ENCODE results near the gene RAP1A. TPM values are rescaled to one million over a fixed set of nuclear protein-coding genes. Genes with fewer than 3 reads are reported as not detected.

Gene RAP1A
- total and polyA plus RNA-seq, 5 donors from 2014 or later, result 72.8 to 143 (median 83.1) TPM

- Histone ChIP-seq H3K27me3 (ENCODE audit: control insufficient read depth, insufficient read depth, low read length) (no peaks in the 10 kb centered on the region), H3K4me1 (ENCODE audit: control insufficient read depth, insufficient read depth, low read length, poor library complexity, severe bottlenecking) (peaks cover 71% of the 10 kb centered on the region), H3K9me3 (ENCODE audit: control insufficient read depth in 2 of 2, low read length in 2 of 2) (no peaks in the 10 kb centered on the region), H3K36me3 (ENCODE audit: control insufficient read depth, insufficient read depth, low read length) (peaks cover 13% of the 10 kb centered on the region), H3K27ac (ENCODE audit: insufficient read depth, low read length, poor library complexity, severe bottlenecking) (peak overlapping the region; percentile 19), H3K4me3 (ENCODE audit: low read depth, low read length) (no peak overlapping the region)
- peak; percentile 11 to 36 (median 33) for DNase-seq
- peak overlapping the region in 3 of 4 donors; percentile 36 to 59 (median 52) for H3K4me3 Mint-ChIP-seq
- H3K36me3 Mint-ChIP-seq, result peaks cover 9% of the 10 kb centered on the region
- no peaks in the 10 kb centered on the region for H3K27me3 Mint-ChIP-seq
- no peaks in the 10 kb centered on the region for H3K9me3 Mint-ChIP-seq
- ATAC-seq (ENCODE audit: low read depth in 2 of 2), result no peak
- peaks cover 33 to 60% (median 40%) of the 10 kb centered on the region in 4 donors for H3K4me1 Mint-ChIP-seq
- H3K27ac Mint-ChIP-seq, result peak overlapping the region; percentile 2 to 50 (median 4)
Observed at GRCh38 chr1:111656086-111657017, 36.8 kb downstream of the RAP1A start.

GRCh38 chr1:111658622-111659021 lies 39.0 kb downstream of the RAP1A start:
- DNase-seq, result no peak
- H3K4me3 ChIP-seq (ENCODE audit: low read depth, low read length), result peak overlapping the region; percentile 27
- H3K27me3 ChIP-seq (ENCODE audit: control insufficient read depth, insufficient read depth, low read length), result no peaks in the 10 kb centered on the region
- H3K27ac ChIP-seq (ENCODE audit: insufficient read depth, low read length, poor library complexity, severe bottlenecking), result no peak overlapping the region
- no peak for ATAC-seq (ENCODE audit: low read depth in 2 of 2)
- H3K27ac Mint-ChIP-seq, result peak overlapping the region in 2 of 3 donors; percentile 32 to 54
- peaks cover 9% of the 10 kb centered on the region for H3K36me3 ChIP-seq (ENCODE audit: control insufficient read depth, insufficient read depth, low read length)
- no peaks in the 10 kb centered on the region for H3K27me3 Mint-ChIP-seq
- peak overlapping the region in 1 of 4 donors; percentile 22 for H3K4me3 Mint-ChIP-seq
- peaks cover 14% of the 10 kb centered on the region for H3K36me3 Mint-ChIP-seq
- H3K4me1 ChIP-seq (ENCODE audit: control insufficient read depth, insufficient read depth, low read length, poor library complexity, severe bottlenecking), result peaks cover 77% of the 10 kb centered on the region
- H3K9me3 ChIP-seq (ENCODE audit: control insufficient read depth in 2 of 2, low read length in 2 of 2), result no peaks in the 10 kb centered on the region
- H3K4me1 Mint-ChIP-seq, result peaks cover 38 to 62% (median 47%) of the 10 kb centered on the region in 4 donors
- H3K9me3 Mint-ChIP-seq, result no peaks in the 10 kb centered on the region

- peaks cover 42 to 62% (median 48%) of the 10 kb centered on the region in 4 donors for H3K4me1 Mint-ChIP-seq
- H3K27me3 ChIP-seq (ENCODE audit: control insufficient read depth, insufficient read depth, low read length), result no peaks in the 10 kb centered on the region
- peak overlapping the region; percentile 71 for H3K4me3 ChIP-seq (ENCODE audit: low read depth, low read length)
- no peak overlapping the region for H3K27ac Mint-ChIP-seq
- H3K9me3 Mint-ChIP-seq, result no peaks in the 10 kb centered on the region
- H3K36me3 ChIP-seq (ENCODE audit: control insufficient read depth, insufficient read depth, low read length), result peaks cover 9% of the 10 kb centered on the region
- ATAC-seq (ENCODE audit: low read depth in 2 of 2) (peak in 1 of 2 donors; percentile 37), DNase-seq (peak in 1 of 3 donors; percentile 54)
- no peaks in the 10 kb centered on the region for H3K9me3 ChIP-seq (ENCODE audit: control insufficient read depth in 2 of 2, low read length in 2 of 2)
- H3K27ac ChIP-seq (ENCODE audit: insufficient read depth, low read length, poor library complexity, severe bottlenecking), result peak overlapping the region; percentile 44
- no peak overlapping the region for H3K4me3 Mint-ChIP-seq
- H3K4me1 ChIP-seq (ENCODE audit: control insufficient read depth, insufficient read depth, low read length, poor library complexity, severe bottlenecking), result peaks cover 73% of the 10 kb centered on the region
- peaks cover 12% of the 10 kb centered on the region for H3K36me3 Mint-ChIP-seq
- no peaks in the 10 kb centered on the region for H3K27me3 Mint-ChIP-seq
Observed at GRCh38 chr1:111660204-111661150, 40.9 kb downstream of the RAP1A start.

- DNase-seq (no peak), ATAC-seq (ENCODE audit: low read depth in 2 of 2) (no peak)
- H3K27ac Mint-ChIP-seq, result peak overlapping the region; percentile 77 to 83 (median 83)
- Histone ChIP-seq H3K4me3 (ENCODE audit: low read depth, low read length) (peak overlapping the region; percentile 37), H3K27me3 (ENCODE audit: control insufficient read depth, insufficient read depth, low read length) (no peaks in the 10 kb centered on the region), H3K9me3 (ENCODE audit: control insufficient read depth in 2 of 2, low read length in 2 of 2) (no peaks in the 10 kb centered on the region), H3K36me3 (ENCODE audit: control insufficient read depth, insufficient read depth, low read length) (peaks cover 6% of the 10 kb centered on the region), H3K4me1 (ENCODE audit: control insufficient read depth, insufficient read depth, low read length, poor library complexity, severe bottlenecking) (peaks cover 48% of the 10 kb centered on the region), H3K27ac (ENCODE audit: insufficient read depth, low read length, poor library complexity, severe bottlenecking) (peak overlapping the region; percentile 63)
- peak overlapping the region; percentile 29 to 65 (median 40) for H3K4me3 Mint-ChIP-seq
- no peaks in the 10 kb centered on the region for H3K27me3 Mint-ChIP-seq
- H3K4me1 Mint-ChIP-seq, result peaks cover 48 to 73% (median 59%) of the 10 kb centered on the region in 4 donors
- no peaks in the 10 kb centered on the region for H3K9me3 Mint-ChIP-seq
- H3K36me3 Mint-ChIP-seq, result peaks cover 6% of the 10 kb centered on the region
Observed at GRCh38 chr1:111664652-111665051, 45.1 kb downstream of the RAP1A start.

GRCh38 chr1:111665497-111665896 lies 45.9 kb downstream of the RAP1A start:
- H3K27ac Mint-ChIP-seq, result peak overlapping the region in 2 of 3 donors; percentile 54 to 57
- H3K4me3 ChIP-seq (ENCODE audit: low read depth, low read length), result no peak overlapping the region
- peaks cover 45% of the 10 kb centered on the region for H3K4me1 ChIP-seq (ENCODE audit: control insufficient read depth, insufficient read depth, low read length, poor library complexity, severe bottlenecking)
- no peaks in the 10 kb centered on the region for H3K27me3 Mint-ChIP-seq
- H3K36me3 Mint-ChIP-seq, result peaks cover 6% of the 10 kb centered on the region
- H3K9me3 Mint-ChIP-seq, result no peaks in the 10 kb centered on the region
- no peak for ATAC-seq (ENCODE audit: low read depth in 2 of 2)
- H3K9me3 ChIP-seq (ENCODE audit: control insufficient read depth in 2 of 2, low read length in 2 of 2), result no peaks in the 10 kb centered on the region
- H3K4me1 Mint-ChIP-seq, result peaks cover 55 to 82% (median 66%) of the 10 kb centered on the region in 4 donors
- DNase-seq, result no peak
- peak overlapping the region; percentile 7 for H3K27ac ChIP-seq (ENCODE audit: insufficient read depth, low read length, poor library complexity, severe bottlenecking)
- peak overlapping the region in 3 of 4 donors; percentile 9 to 25 (median 11) for H3K4me3 Mint-ChIP-seq
- no peaks in the 10 kb centered on the region for H3K27me3 ChIP-seq (ENCODE audit: control insufficient read depth, insufficient read depth, low read length)
- peaks cover 6% of the 10 kb centered on the region for H3K36me3 ChIP-seq (ENCODE audit: control insufficient read depth, insufficient read depth, low read length)

- ATAC-seq (ENCODE audit: low read depth in 2 of 2) (no peak), DNase-seq (no peak)
- H3K36me3 Mint-ChIP-seq, result peaks cover 8% of the 10 kb centered on the region
- H3K4me3 Mint-ChIP-seq, result peak overlapping the region in 1 of 4 donors; percentile 21
- Histone ChIP-seq H3K4me1 (ENCODE audit: control insufficient read depth, insufficient read depth, low read length, poor library complexity, severe bottlenecking) (peaks cover 42% of the 10 kb centered on the region), H3K36me3 (ENCODE audit: control insufficient read depth, insufficient read depth, low read length) (peaks cover 8% of the 10 kb centered on the region), H3K9me3 (ENCODE audit: control insufficient read depth in 2 of 2, low read length in 2 of 2) (no peaks in the 10 kb centered on the region), H3K27me3 (ENCODE audit: control insufficient read depth, insufficient read depth, low read length) (no peaks in the 10 kb centered on the region), H3K27ac (ENCODE audit: insufficient read depth, low read length, poor library complexity, severe bottlenecking) (peak overlapping the region; percentile 7), H3K4me3 (ENCODE audit: low read depth, low read length) (no peak overlapping the region)
- no peaks in the 10 kb centered on the region for H3K27me3 Mint-ChIP-seq
- H3K9me3 Mint-ChIP-seq, result no peaks in the 10 kb centered on the region
- H3K4me1 Mint-ChIP-seq, result peaks cover 63 to 93% (median 77%) of the 10 kb centered on the region in 4 donors
- peak overlapping the region; percentile 14 to 74 (median 52) for H3K27ac Mint-ChIP-seq
Observed at GRCh38 chr1:111666828-111667227, 47.2 kb downstream of the RAP1A start.

- Mint-ChIP-seq H3K9me3 (peaks cover 0 to 2% (median 0%) of the 10 kb centered on the region in 7 donors), H3K4me3 (peak overlapping the region in 3 of 4 donors; percentile 1 to 21 (median 6)), H3K27me3 (no peaks in the 10 kb centered on the region), H3K4me1 (peaks cover 60 to 93% (median 79%) of the 10 kb centered on the region in 4 donors), H3K36me3 (peaks cover 11% of the 10 kb centered on the region), H3K27ac (peak overlapping the region; percentile 16 to 70 (median 66))
- DNase-seq, result no peak
- Histone ChIP-seq H3K27me3 (ENCODE audit: control insufficient read depth, insufficient read depth, low read length) (no peaks in the 10 kb centered on the region), H3K4me3 (ENCODE audit: low read depth, low read length) (no peak overlapping the region), H3K27ac (ENCODE audit: insufficient read depth, low read length, poor library complexity, severe bottlenecking) (no peak overlapping the region), H3K36me3 (ENCODE audit: control insufficient read depth, insufficient read depth, low read length) (peaks cover 10% of the 10 kb centered on the region), H3K4me1 (ENCODE audit: control insufficient read depth, insufficient read depth, low read length, poor library complexity, severe bottlenecking) (peaks cover 34% of the 10 kb centered on the region), H3K9me3 (ENCODE audit: control insufficient read depth in 2 of 2, low read length in 2 of 2) (no peaks in the 10 kb centered on the region)
- ATAC-seq (ENCODE audit: low read depth in 2 of 2), result no peak
Observed at GRCh38 chr1:111669268-111669667, 49.7 kb downstream of the RAP1A start.

Measured in CD4-positive, CD25-positive, alpha-beta regulatory T cell (primary cell).